Ovary (tissue), 9 donors: ENCODE data around the gene FBXL17. TPM values are rescaled to one million over a fixed set of nuclear protein-coding genes. Genes with fewer than 3 reads are reported as not detected.

ENCODE experiments used
- DNase-seq, 5 donors: peaks; one replicate each; pipeline ENCODE4 v3.0.0-alpha.2; 2019 to 2020
- H3K27ac ChIP-seq, 2 donors: fragments of 200-600 bp; one replicate each; pipeline versions ENCODE4 v1.5.1 to v1.8.0; 2019 to 2022
- H3K27me3 ChIP-seq: fragments of 200-600 bp; one replicate; pipeline ENCODE4 v1.8.0; 2022
- H3K36me3 ChIP-seq: fragments of 200-600 bp; sonication (generic); one replicate; pipeline ENCODE4 v1.5.1; 2019
- H3K4me1 ChIP-seq: one replicate; pipeline ENCODE4 v1.8.1; 2013; ENCODE audit warnings: mild to moderate bottlenecking, moderate library complexity; ENCODE audit not compliant: insufficient read depth
- H3K4me3 ChIP-seq: fragments of 200-600 bp; sonication (generic); one replicate; pipeline ENCODE4 v1.5.1; 2017
- H3K9me3 ChIP-seq, 2 donors: fragments of 200-600 bp in 1 of 2; sonication (generic) in 1 of 2; one replicate each; pipeline versions ENCODE4 v1.5.1 to v1.8.1; 2013 to 2019; ENCODE audit warnings: mild to moderate bottlenecking in 1 of 2, moderate library complexity in 1 of 2
- EP300 ChIP-seq: sonication (generic); formaldehyde crosslinking; IDR thresholded peaks from one replicate; pipeline ENCODE4 v1.6.1; 2017; ENCODE audit warnings: antibody characterized with exemption
- POLR2A ChIP-seq: fragments of 450-650 bp; IDR thresholded peaks from one replicate; pipeline ENCODE4 v1.6.1; 2017; ENCODE audit warnings: antibody characterized with exemption, mild to moderate bottlenecking, moderate library complexity
- WGBS, 3 donors: extraction: QIAGEN DNeasy Blood & Tissue Kit in 1 of 3; methylation state at CpG; one replicate each; pipeline versions ENCODE4 v1.1.5 to v1.1.7; 2013 to 2017; 5-methylcytosine and 5-hydroxymethylcytosine counted together
- intact Hi-C, 4 donors: fragments of 100-400 bp; cut with DNase I; formaldehyde crosslinking; loops; one replicate each; pipeline versions ENCODE4 v1.11.0 to v1.15.1; 2022 to 2023
- polyA plus RNA-seq, 2 donors: library from polyadenylated mRNA; stranded (reverse); fragments of 200-250 nt in 1 of 2; fragments of 350-450 nt in 1 of 2; fragmentation: Illumina TruSeq in 1 of 2; extraction: RNeasy Lipid Tissue Mini Kit (QIAGEN cat#74804) in 1 of 2; gene quantifications; one replicate each; pipeline ENCODE4 v1.2.3, GENCODE V29; 2013 to 2014
- total RNA-seq, 7 donors: library from RNA; depleted of rRNA in 2 of 7; stranded (reverse); fragments of >200 nt in 2 of 7; fragmentation: NEBNext Ultra II Directional in 3 of 7; extraction: Animal tissue kit (Norgen Biotek cat#: 25700) in 3 of 7; gene quantifications; one replicate each; pipeline versions ENCODE4 v1.1.0 to v1.2.4, GENCODE V29; 2016 to 2023
- TF ChIP-seq, protein P1 (sequence below), 3 donors: fragments of 450-650 bp in 2 of 3; fragments of 200-600 bp in 1 of 3; IDR thresholded peaks; one replicate each; pipeline versions ENCODE4 v1.5.1 to v1.8.0; 2016 to 2022; ENCODE audit warnings: antibody characterized with exemption in 3 of 3, mild to moderate bottlenecking in 1 of 3
- donor health status: DM: no; HTN: no; CAD: no; lungs with moderate emphysema.
- donor health status: DM: no; HTN: no; CAD: no.
- donor health status: Bipolar disorder and iron deficiency.
- donor health status: DM: yes; HTN: yes; CAD: no.
- donor health status: DM: no; HTN: no; CAD: no.
- donor health status: DM: yes; HTN: yes; CAD: no.

Gene FBXL17
- total and polyA plus RNA-seq, 9 donors, result 6.8 to 20.4 (median 15.9) TPM

DNA sequence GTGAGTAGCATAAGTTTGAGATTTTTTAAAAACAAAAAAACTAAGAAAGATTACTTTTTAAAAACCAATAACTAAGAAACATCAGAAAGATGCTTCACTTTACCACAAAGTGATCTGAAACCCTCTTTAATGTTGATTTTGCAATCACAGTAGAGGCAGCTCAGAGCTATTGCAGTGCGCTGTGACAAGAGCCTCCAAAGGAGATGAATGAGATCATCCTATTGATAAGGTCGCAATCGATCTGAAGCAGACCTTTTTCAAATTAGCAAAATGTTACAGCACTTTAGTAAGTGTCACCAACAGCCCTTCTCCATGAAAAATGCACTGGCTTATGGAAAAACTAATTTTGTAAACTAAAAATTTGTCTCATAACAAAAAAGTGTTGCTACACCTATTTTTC is 426.6 kb downstream of the FBXL17 start:
- TF ChIP-seq, protein P1, sequence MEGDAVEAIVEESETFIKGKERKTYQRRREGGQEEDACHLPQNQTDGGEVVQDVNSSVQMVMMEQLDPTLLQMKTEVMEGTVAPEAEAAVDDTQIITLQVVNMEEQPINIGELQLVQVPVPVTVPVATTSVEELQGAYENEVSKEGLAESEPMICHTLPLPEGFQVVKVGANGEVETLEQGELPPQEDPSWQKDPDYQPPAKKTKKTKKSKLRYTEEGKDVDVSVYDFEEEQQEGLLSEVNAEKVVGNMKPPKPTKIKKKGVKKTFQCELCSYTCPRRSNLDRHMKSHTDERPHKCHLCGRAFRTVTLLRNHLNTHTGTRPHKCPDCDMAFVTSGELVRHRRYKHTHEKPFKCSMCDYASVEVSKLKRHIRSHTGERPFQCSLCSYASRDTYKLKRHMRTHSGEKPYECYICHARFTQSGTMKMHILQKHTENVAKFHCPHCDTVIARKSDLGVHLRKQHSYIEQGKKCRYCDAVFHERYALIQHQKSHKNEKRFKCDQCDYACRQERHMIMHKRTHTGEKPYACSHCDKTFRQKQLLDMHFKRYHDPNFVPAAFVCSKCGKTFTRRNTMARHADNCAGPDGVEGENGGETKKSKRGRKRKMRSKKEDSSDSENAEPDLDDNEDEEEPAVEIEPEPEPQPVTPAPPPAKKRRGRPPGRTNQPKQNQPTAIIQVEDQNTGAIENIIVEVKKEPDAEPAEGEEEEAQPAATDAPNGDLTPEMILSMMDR (IDR thresholded peaks at IDR 0.05), result no peak
- TF ChIP-seq POLR2A (no peak), EP300 (no peak)
- Histone ChIP-seq H3K4me1 (no peaks in the 10 kb centered on the region), H3K4me3 (no peak overlapping the region), H3K27ac (no peak overlapping the region), H3K9me3 (no peaks in the 10 kb centered on the region), H3K27me3 (no peaks in the 10 kb centered on the region), H3K36me3 (no peaks in the 10 kb centered on the region)
- WGBS, 3 donors, result 62 to 72% (median 68%) methylated on average over 3 of the region's 3 CpGs
- DNase-seq, result no peak
- intact Hi-C loops, result no loop called here

DNA sequence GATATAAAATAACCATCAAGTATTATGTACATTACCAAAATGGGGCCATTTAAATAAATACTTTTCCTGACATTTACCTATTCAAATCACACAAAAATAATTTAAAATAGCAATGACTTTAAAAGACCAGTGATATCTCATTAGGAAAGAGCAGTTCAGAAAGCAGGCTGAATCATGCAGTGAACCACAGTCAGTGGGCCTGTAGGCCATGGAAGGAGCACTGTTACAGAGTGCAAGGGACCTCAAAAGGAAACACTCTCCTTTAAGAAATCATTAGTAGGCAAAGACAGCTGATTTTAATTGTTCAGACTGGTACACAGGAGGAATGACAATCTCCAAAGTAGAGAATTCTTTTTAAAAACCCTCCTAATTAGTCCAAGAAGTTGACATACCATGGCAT is 427.6 kb downstream of the FBXL17 start:
- Histone ChIP-seq H3K4me3 (no peak overlapping the region), H3K27me3 (no peaks in the 10 kb centered on the region), H3K27ac (no peak overlapping the region), H3K4me1 (no peaks in the 10 kb centered on the region), H3K36me3 (no peaks in the 10 kb centered on the region), H3K9me3 (no peaks in the 10 kb centered on the region)
- intact Hi-C loops, result no loop called here
- DNase-seq, result no peak
- TF ChIP-seq EP300 (no peak), POLR2A (no peak)

DNA sequence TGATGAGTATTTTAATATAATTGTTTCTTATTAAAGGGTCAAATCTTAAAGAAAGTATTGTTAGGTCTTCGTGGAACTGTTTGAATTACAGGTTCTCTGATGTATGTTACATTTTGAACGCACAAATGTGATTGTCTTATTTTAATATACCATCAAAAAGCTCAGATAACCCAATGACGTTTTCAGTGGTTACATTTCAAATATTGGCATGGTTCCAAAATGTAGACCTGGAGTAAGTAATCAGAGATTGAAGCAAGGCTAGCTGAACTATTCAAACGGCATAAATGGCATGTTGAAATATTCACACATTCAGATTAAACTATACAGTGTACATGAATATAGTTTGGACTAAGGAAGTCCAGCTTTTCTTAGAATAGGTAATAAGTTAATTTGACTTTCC is 429.4 kb downstream of the FBXL17 start:
- no peak for DNase-seq
- Histone ChIP-seq H3K4me1 (no peaks in the 10 kb centered on the region), H3K9me3 (no peaks in the 10 kb centered on the region), H3K4me3 (no peak overlapping the region), H3K27me3 (no peaks in the 10 kb centered on the region), H3K36me3 (no peaks in the 10 kb centered on the region), H3K27ac (no peak overlapping the region)
- 64 to 71% (median 64%) methylated on average over 4 of the region's 4 CpGs for WGBS, 3 donors
- TF ChIP-seq POLR2A (no peak), EP300 (no peak)
- TF ChIP-seq, protein P1 (IDR thresholded peaks at IDR 0.05), result no peak
- intact Hi-C loops, result no loop called here

DNA sequence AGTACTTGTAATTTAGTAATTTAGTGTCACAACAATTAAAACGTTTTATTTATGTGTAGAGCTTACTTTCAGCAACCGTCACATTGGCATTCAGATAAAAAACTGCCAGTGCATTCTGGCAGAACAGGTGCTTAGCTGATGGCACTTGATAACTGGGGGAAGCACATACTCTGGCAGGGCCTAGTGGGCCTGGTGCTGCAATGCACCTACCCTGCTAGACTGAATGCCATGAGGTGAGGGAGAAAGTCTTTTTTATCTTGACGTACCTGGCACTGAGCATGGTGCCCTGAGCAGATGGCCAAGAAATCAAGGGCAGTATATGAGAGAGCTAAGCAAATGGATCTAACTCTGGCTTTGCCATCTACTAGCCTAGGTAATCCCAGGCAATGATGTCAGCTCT is 430.6 kb downstream of the FBXL17 start:
- Histone ChIP-seq H3K27me3 (no peaks in the 10 kb centered on the region), H3K9me3 (no peaks in the 10 kb centered on the region), H3K4me3 (no peak overlapping the region), H3K36me3 (no peaks in the 10 kb centered on the region), H3K4me1 (no peaks in the 10 kb centered on the region), H3K27ac (no peak overlapping the region)
- DNase-seq, result no peak
- intact Hi-C loops, result no loop called here
- TF ChIP-seq POLR2A, result no peak
- TF ChIP-seq, protein P1 (IDR thresholded peaks at IDR 0.05), result no peak
- no peak for TF ChIP-seq EP300
- 81 to 88% (median 84%) methylated on average over 3 of the region's 3 CpGs for WGBS, 3 donors

DNA sequence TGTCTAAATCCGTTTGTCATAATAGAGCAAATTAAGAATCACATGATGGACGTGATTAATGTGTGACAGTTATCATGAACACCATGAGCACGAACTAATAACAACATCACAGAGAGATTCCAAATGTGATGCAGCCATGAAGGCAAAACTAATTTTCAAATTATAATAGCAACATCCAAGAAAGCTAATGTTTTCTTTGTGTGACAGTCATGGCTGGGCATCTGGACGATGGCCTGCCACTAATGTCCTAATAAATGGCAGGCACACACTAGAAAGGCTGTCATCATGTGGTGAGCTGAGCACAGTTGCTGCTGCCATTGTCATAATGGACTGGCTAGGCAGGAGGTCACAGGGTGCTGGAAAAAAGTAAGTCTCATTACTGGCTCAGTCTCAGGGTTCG is 431.1 kb downstream of the FBXL17 start:
- intact Hi-C loops, result no loop called here
- DNase-seq, result no peak
- Histone ChIP-seq H3K27me3 (no peaks in the 10 kb centered on the region), H3K4me3 (no peak overlapping the region), H3K27ac (no peak overlapping the region), H3K36me3 (no peaks in the 10 kb centered on the region), H3K9me3 (no peaks in the 10 kb centered on the region), H3K4me1 (no peaks in the 10 kb centered on the region)
- TF ChIP-seq EP300 (no peak), POLR2A (no peak)
- TF ChIP-seq, protein P1 (IDR thresholded peaks at IDR 0.05), result no peak
- 93 to 95% (median 94%) methylated on average over 5 of the region's 5 CpGs for WGBS, 3 donors
